ENCODE measurements around the gene APOBEC3A.
A peak's percentile ranks its signal among the peaks of the same experiment; 100 is the strongest.

APOBEC3A gene

GRCh38 chr22:38957046-38957770, at the start of gene APOBEC3A:
APOBEC3A (plus strand) TSS chr22:38957609; CDS start chr22:38957692, 83 bp downstream.
- DNase-seq (ENCODE audit: low spot score) = no peak

GRCh38 chr22:38907767-38908166, 49.6 kb upstream of the APOBEC3A start:
- no peak for DNase-seq (ENCODE audit: low spot score)

GRCh38 chr22:38911434-38911833, 46.0 kb upstream of the APOBEC3A start:
- no peak for DNase-seq (ENCODE audit: low spot score)

GRCh38 chr22:38919631-38920190, 37.7 kb upstream of the APOBEC3A start:
- no peak for DNase-seq (ENCODE audit: low spot score)

- no peak for DNase-seq (ENCODE audit: low spot score)
Measured at GRCh38 chr22:38921120-38921519, 36.3 kb upstream of the APOBEC3A start.

GRCh38 chr22:38921806-38922205, 35.6 kb upstream of the APOBEC3A start:
- DNase-seq (ENCODE audit: low spot score) = no peak

- DNase-seq (ENCODE audit: low spot score) = no peak
Measured at GRCh38 chr22:38923463-38924346, 33.7 kb upstream of the APOBEC3A start.

GRCh38 chr22:38924347-38924952, 33.0 kb upstream of the APOBEC3A start:
- no peak for DNase-seq (ENCODE audit: low spot score)

GRCh38 chr22:38925571-38926041, 31.8 kb upstream of the APOBEC3A start:
- no peak for DNase-seq (ENCODE audit: low spot score)

GRCh38 chr22:38927033-38927781, 30.2 kb upstream of the APOBEC3A start:
- DNase-seq (ENCODE audit: low spot score) = peak; percentile 35

- DNase-seq (ENCODE audit: low spot score) = no peak
Measured at GRCh38 chr22:38930512-38930911, 26.9 kb upstream of the APOBEC3A start.

- no peak for DNase-seq (ENCODE audit: low spot score)
Measured at GRCh38 chr22:38935023-38935422, 22.4 kb upstream of the APOBEC3A start.

- DNase-seq (ENCODE audit: low spot score) = no peak
Measured at GRCh38 chr22:38935616-38936015, 21.8 kb upstream of the APOBEC3A start.

- DNase-seq (ENCODE audit: low spot score) = no peak
Measured at GRCh38 chr22:38936562-38936961, 20.8 kb upstream of the APOBEC3A start.

- DNase-seq (ENCODE audit: low spot score) = no peak
Measured at GRCh38 chr22:38937036-38937435, 20.4 kb upstream of the APOBEC3A start.

- DNase-seq (ENCODE audit: low spot score) = no peak
Measured at GRCh38 chr22:38937541-38937940, 19.9 kb upstream of the APOBEC3A start.

- no peak for DNase-seq (ENCODE audit: low spot score)
Measured at GRCh38 chr22:38938221-38938620, 19.2 kb upstream of the APOBEC3A start.

- no peak for DNase-seq (ENCODE audit: low spot score)
Measured at GRCh38 chr22:38938925-38939324, 18.5 kb upstream of the APOBEC3A start.

GRCh38 chr22:38940811-38941384, 16.5 kb upstream of the APOBEC3A start:
- no peak for DNase-seq (ENCODE audit: low spot score)

- DNase-seq (ENCODE audit: low spot score) = peak; percentile 35
Measured at GRCh38 chr22:38941488-38941987, 15.9 kb upstream of the APOBEC3A start.

GRCh38 chr22:38942702-38943101, 14.7 kb upstream of the APOBEC3A start:
- no peak for DNase-seq (ENCODE audit: low spot score)
